Caco-2 (cell line): Measurements from ENCODE around the gene HMGB1. TPM values are rescaled to one million over a fixed set of nuclear protein-coding genes. Genes with fewer than 3 reads are reported as not detected.
A peak's percentile ranks its signal among the peaks of the same experiment; 100 is the strongest.

ENCODE experiments used
- BruUV-seq: library from RNA; stranded (reverse); fragments of 400-500 nt; replicated peaks from 2 replicates; lab custom pipeline; 2021; lab: Mats Ljungman, UMichigan
- CTCF ChIA-PET: fragments of 300-600 bp; sonication (Branson Sonifier 250); formaldehyde crosslinking; loops from one replicate; lab custom pipeline; 2022; ENCODE audit warnings: antibody characterized with exemption; lab: Charles Lee
- POLR2A ChIA-PET: fragments of 300-600 bp; sonication (Branson Sonifier 250); formaldehyde crosslinking; loops from one replicate; lab custom pipeline; 2022; ENCODE audit warnings: antibody characterized with exemption; lab: Charles Lee
- DNase-seq, 2 experiments: peaks; one replicate each; pipeline versions ENCODE4 v3.0.0 to v3.0.0-alpha.2; 2020 to 2022
- H3K27me3 ChIP-seq: replicated peaks from 2 replicates; pipeline ENCODE4 v1.6.0; 2011; ENCODE audit warnings: low read length; ENCODE audit not compliant: control insufficient read depth, insufficient read depth
- H3K36me3 ChIP-seq: 2 replicates; pipeline ENCODE4 v1.5.1; 2011; ENCODE audit warnings: low read length; ENCODE audit not compliant: control insufficient read depth, insufficient read depth
- H3K4me1 ChIP-seq: fragments of 250-450 bp; sonication (Bioruptor Pico); 2 replicates; pipeline ENCODE4 v1.5.1; 2020; ENCODE audit warnings: mild to moderate bottlenecking
- H3K4me3 ChIP-seq: 2 replicates; pipeline ENCODE4 v1.5.1; 2011; ENCODE audit warnings: low read depth, mild to moderate bottlenecking, control low read depth, low read length
- H3K9me3 ChIP-seq: fragments of 250-450 bp; sonication (Bioruptor Pico); 2 replicates; pipeline ENCODE4 v1.5.1; 2020; ENCODE audit warnings: mild to moderate bottlenecking, moderate library complexity
- H3K27ac Mint-ChIP-seq: one replicate; pipeline ENCODE4 v1.8.0; 2022; ENCODE audit warnings: mixed read lengths; ENCODE audit not compliant: unreplicated experiment
- H3K27me3 Mint-ChIP-seq: one replicate; pipeline ENCODE4 v1.8.0; 2022; ENCODE audit warnings: mixed read lengths; ENCODE audit not compliant: insufficient read depth, unreplicated experiment
- H3K36me3 Mint-ChIP-seq: one replicate; pipeline ENCODE4 v1.8.0; 2022; ENCODE audit warnings: mild to moderate bottlenecking, mixed read lengths; ENCODE audit not compliant: insufficient read depth, unreplicated experiment
- H3K4me1 Mint-ChIP-seq: one replicate; pipeline ENCODE4 v1.8.0; 2022; ENCODE audit warnings: low read depth, mixed read lengths; ENCODE audit not compliant: unreplicated experiment
- H3K4me3 Mint-ChIP-seq: one replicate; pipeline ENCODE4 v1.8.0; 2022; ENCODE audit warnings: mild to moderate bottlenecking, moderate library complexity, mixed read lengths; ENCODE audit not compliant: unreplicated experiment
- H3K9me3 Mint-ChIP-seq: one replicate; pipeline ENCODE4 v1.8.0; 2022; ENCODE audit warnings: mixed read lengths; ENCODE audit not compliant: unreplicated experiment
- intact Hi-C: fragments of 100-400 bp; cut with micrococcal nuclease; formaldehyde crosslinking; loops from one replicate; pipeline ENCODE4 v1.10.0; 2022; ENCODE audit not compliant: unreplicated experiment
- total RNA-seq: library from RNA; stranded (reverse); gene quantifications from 2 replicates; pipeline ENCODE4 v1.2.3, GENCODE V29; 2022
- TF ChIP-seq, protein P1 (sequence below), 2 experiments: fragments of 200-600 bp in 1 of 2; IDR thresholded peaks; 1 replicate in 1 of 2; 2 replicates in 1 of 2; pipeline versions ENCODE4 v1.5.1 to v1.8.0; 2011 to 2022; ENCODE audit warnings: antibody characterized with exemption in 1 of 2, control low read depth in 1 of 2, inconsistent platforms in 1 of 2, low read depth in 1 of 2, low read length in 1 of 2, mild to moderate bottlenecking in 1 of 2, moderate library complexity in 1 of 2; ENCODE audit not compliant: insufficient read depth in 1 of 2, severe bottlenecking in 1 of 2, unreplicated experiment in 1 of 2

The HMGB1 gene
- total RNA-seq, 1 experiment from 2014 or later, result 598 TPM

DNA sequence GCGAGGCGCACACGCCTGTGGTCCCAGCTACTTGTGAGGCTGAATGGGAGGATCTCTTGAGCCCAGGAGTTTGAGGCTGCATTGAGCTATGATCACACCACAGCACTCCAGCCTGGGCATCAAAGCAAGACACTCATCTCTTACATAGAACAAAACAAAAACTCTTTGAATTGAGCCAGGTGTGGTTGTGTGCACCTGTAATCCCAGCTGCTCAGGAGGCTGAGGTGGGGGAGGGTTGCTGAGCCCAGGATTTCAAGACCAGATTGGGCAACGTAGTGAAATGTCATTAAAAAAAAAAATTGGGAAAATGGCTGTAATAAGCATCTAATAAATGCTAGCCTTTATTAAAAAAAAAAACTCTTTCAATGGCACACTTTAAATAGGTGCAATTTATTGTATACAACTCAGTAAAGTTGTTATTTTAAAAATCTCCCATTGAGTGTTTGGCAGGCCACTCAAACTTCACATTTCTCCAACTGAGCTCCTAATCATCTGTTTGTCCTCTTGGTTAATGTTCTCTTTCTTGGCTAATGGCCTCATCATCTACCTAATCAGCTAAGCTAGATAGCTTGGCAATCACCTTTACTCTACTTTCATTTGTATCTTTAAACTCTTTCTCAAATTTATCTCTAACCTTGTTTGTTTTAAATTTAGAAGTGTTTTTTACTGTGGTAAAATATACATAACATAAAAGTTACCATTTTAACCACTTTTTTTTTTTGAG, 28.1 kb upstream of the HMGB1 start:
- no peaks in the 10 kb centered on the region for H3K36me3 ChIP-seq
- H3K4me1 ChIP-seq, result no peaks in the 10 kb centered on the region
- ChIA-PET CTCF (no interaction called here), POLR2A (interaction anchor here (0.7 kb wide), 1 partner anchor 48 kb away, joined by 4 read pairs; no protein-coding TSS in a partner anchor)
- Mint-ChIP-seq H3K4me3 (no peak overlapping the region), H3K27me3 (no peaks in the 10 kb centered on the region), H3K4me1 (peaks cover 7% of the 10 kb centered on the region), H3K9me3 (no peaks in the 10 kb centered on the region), H3K36me3 (no peaks in the 10 kb centered on the region), H3K27ac (no peak overlapping the region)
- BruUV-seq, result no TSS peak
- intact Hi-C loops, result no loop called here
- H3K4me3 ChIP-seq, result no peak overlapping the region
- H3K27me3 ChIP-seq, result no peaks in the 10 kb centered on the region
- DNase-seq, result no peak
- TF ChIP-seq, protein P1, sequence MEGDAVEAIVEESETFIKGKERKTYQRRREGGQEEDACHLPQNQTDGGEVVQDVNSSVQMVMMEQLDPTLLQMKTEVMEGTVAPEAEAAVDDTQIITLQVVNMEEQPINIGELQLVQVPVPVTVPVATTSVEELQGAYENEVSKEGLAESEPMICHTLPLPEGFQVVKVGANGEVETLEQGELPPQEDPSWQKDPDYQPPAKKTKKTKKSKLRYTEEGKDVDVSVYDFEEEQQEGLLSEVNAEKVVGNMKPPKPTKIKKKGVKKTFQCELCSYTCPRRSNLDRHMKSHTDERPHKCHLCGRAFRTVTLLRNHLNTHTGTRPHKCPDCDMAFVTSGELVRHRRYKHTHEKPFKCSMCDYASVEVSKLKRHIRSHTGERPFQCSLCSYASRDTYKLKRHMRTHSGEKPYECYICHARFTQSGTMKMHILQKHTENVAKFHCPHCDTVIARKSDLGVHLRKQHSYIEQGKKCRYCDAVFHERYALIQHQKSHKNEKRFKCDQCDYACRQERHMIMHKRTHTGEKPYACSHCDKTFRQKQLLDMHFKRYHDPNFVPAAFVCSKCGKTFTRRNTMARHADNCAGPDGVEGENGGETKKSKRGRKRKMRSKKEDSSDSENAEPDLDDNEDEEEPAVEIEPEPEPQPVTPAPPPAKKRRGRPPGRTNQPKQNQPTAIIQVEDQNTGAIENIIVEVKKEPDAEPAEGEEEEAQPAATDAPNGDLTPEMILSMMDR (IDR thresholded peaks at IDR 0.05; ENCODE audit: insufficient read depth in 1 of 2, low read depth in 1 of 2, low read length in 1 of 2, severe bottlenecking in 1 of 2, unreplicated experiment in 1 of 2), result no peak
- H3K9me3 ChIP-seq, result no peaks in the 10 kb centered on the region

GRCh38 chr13:30487075-30487470, 21.3 kb upstream of the HMGB1 start:
- Histone ChIP-seq H3K36me3 (no peaks in the 10 kb centered on the region), H3K4me3 (no peak overlapping the region), H3K4me1 (peaks cover 11% of the 10 kb centered on the region), H3K9me3 (no peaks in the 10 kb centered on the region), H3K27me3 (no peaks in the 10 kb centered on the region)
- TF ChIP-seq, protein P1 (IDR thresholded peaks at IDR 0.05; ENCODE audit: insufficient read depth in 1 of 2, low read depth in 1 of 2, low read length in 1 of 2, severe bottlenecking in 1 of 2, unreplicated experiment in 1 of 2), result no peak
- POLR2A ChIA-PET, result no interaction called here
- no TSS peak for BruUV-seq
- Mint-ChIP-seq H3K27ac (peak overlapping the region; percentile 64), H3K27me3 (no peaks in the 10 kb centered on the region), H3K4me3 (peak overlapping the region; percentile 60), H3K4me1 (peaks cover 9% of the 10 kb centered on the region), H3K36me3 (no peaks in the 10 kb centered on the region), H3K9me3 (no peaks in the 10 kb centered on the region)
- CTCF ChIA-PET, result no interaction called here
- no peak for DNase-seq
- intact Hi-C loops, result no loop called here

GRCh38 chr13:30486230-30487074, 20.7 kb upstream of the HMGB1 start:
- TF ChIP-seq, protein P1 (IDR thresholded peaks at IDR 0.05; ENCODE audit: insufficient read depth in 1 of 2, low read depth in 1 of 2, low read length in 1 of 2, severe bottlenecking in 1 of 2, unreplicated experiment in 1 of 2), result no peak
- Mint-ChIP-seq H3K4me3 (peak overlapping the region; percentile 60), H3K27me3 (no peaks in the 10 kb centered on the region), H3K9me3 (no peaks in the 10 kb centered on the region), H3K4me1 (peaks cover 9% of the 10 kb centered on the region), H3K36me3 (no peaks in the 10 kb centered on the region), H3K27ac (peak overlapping the region; percentile 64)
- no peaks in the 10 kb centered on the region for H3K36me3 ChIP-seq
- no peak overlapping the region for H3K4me3 ChIP-seq
- BruUV-seq, result no TSS peak
- ChIA-PET CTCF (no interaction called here), POLR2A (no interaction called here)
- no peaks in the 10 kb centered on the region for H3K27me3 ChIP-seq
- DNase-seq, result peak; percentile 56 to 62
- no peaks in the 10 kb centered on the region for H3K9me3 ChIP-seq
- peaks cover 11% of the 10 kb centered on the region for H3K4me1 ChIP-seq
- intact Hi-C loops, result no loop called here
